PFSK-1 (cell line): Measurements from ENCODE around the gene NME7.

Experiments
- FOXP2 ChIP-seq: optimal IDR thresholded peaks from 2 replicates; pipeline ENCODE3; 2011; ENCODE audit warnings: borderline replicate concordance, control low read depth, inconsistent platforms; ENCODE audit not compliant: insufficient read depth; ENCODE audit errors: extremely low read length, extremely low read depth
- POLR2AphosphoS5 ChIP-seq: IDR thresholded peaks from 2 replicates; pipeline ENCODE4 v1.6.1; 2012; ENCODE audit warnings: low read depth, mild to moderate bottlenecking, control low read depth, low read length, moderate library complexity
- SIN3A ChIP-seq: IDR thresholded peaks from 2 replicates; pipeline ENCODE4 v1.6.1; 2012; ENCODE audit warnings: mild to moderate bottlenecking, low read length, moderate library complexity, borderline replicate concordance; ENCODE audit not compliant: insufficient read depth
- TAF1 ChIP-seq: IDR thresholded peaks from 2 replicates; pipeline ENCODE4 v1.6.1; 2012; ENCODE audit warnings: low read length, control low read depth, borderline replicate concordance; ENCODE audit not compliant: insufficient read depth
- TF ChIP-seq, protein P1 (sequence below), 2 experiments: IDR thresholded peaks; 2 replicates each; pipeline versions ENCODE4 v1.6.1 to v1.8.0; 2011 to 2012; ENCODE audit warnings: low read depth in 2 of 2, low read length in 2 of 2, control low read depth in 1 of 2, inconsistent platforms in 1 of 2, mild to moderate bottlenecking in 1 of 2, moderate library complexity in 1 of 2; ENCODE audit not compliant: insufficient read depth in 1 of 2

Gene NME7

DNA sequence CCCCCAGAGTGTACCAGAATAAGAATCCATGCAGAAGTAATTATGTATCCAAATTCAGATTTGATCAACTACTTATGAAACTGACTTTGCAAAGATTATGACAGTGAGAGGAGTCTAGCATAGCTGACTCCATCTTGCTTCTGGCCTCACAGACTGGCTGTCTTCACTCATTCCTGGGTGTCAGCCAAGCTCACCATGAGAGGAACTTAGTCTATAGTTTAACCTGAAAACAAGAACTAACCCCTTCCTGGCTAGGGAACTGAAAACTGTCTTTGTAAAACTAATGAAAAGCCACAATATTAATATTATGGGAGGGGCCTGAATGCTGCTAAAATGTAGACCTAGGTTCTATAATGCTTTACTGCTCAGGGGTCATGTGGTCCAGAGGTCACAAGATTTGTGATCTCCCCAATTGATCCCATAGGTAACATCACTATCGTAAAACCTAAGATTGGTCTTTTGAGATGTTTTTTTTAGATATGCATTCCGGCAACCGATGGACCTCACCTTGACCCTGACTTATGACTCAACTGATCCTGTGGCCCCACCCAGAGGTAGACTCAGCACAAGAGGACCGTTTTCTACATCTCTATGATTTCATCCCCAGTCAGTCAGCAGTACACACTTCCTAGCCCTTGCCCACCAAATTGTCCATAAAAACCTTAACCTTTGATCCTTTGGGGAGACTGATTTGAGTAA lies 206.0 kb downstream of the NME7 start:
- TF ChIP-seq POLR2AphosphoS5 (no peak), FOXP2 (no peak)

DNA sequence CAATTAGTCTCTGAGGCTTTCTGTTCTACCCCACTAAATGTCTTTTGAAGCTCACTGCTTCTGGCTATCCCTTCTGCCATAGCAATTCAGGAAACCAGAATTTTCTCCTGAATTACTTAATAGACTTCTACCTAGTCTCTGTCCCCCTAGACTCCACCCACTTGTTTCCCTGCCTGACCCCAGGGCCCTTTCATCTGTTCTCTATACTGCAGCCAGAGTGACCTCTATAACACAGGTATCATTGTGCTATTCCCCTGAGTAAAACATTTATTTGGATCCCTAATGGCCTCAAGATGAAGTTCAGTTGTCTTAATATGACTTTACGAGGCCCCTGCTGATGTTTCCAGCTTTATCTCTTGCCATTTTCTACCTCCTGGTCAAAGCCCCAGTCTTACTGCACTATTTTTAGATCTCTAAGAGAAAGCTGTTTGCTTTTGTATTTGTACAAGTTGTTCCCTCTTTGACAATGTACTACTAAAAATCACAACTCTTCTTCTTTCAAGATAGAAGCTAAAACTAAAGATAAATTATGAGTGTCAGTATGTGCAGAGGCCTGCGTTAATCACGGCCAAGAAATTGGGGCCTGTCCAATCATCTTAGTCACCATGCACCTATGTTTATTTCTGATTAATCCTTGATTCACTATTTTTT lies 206.6 kb downstream of the NME7 start:
- TF ChIP-seq, protein P1, sequence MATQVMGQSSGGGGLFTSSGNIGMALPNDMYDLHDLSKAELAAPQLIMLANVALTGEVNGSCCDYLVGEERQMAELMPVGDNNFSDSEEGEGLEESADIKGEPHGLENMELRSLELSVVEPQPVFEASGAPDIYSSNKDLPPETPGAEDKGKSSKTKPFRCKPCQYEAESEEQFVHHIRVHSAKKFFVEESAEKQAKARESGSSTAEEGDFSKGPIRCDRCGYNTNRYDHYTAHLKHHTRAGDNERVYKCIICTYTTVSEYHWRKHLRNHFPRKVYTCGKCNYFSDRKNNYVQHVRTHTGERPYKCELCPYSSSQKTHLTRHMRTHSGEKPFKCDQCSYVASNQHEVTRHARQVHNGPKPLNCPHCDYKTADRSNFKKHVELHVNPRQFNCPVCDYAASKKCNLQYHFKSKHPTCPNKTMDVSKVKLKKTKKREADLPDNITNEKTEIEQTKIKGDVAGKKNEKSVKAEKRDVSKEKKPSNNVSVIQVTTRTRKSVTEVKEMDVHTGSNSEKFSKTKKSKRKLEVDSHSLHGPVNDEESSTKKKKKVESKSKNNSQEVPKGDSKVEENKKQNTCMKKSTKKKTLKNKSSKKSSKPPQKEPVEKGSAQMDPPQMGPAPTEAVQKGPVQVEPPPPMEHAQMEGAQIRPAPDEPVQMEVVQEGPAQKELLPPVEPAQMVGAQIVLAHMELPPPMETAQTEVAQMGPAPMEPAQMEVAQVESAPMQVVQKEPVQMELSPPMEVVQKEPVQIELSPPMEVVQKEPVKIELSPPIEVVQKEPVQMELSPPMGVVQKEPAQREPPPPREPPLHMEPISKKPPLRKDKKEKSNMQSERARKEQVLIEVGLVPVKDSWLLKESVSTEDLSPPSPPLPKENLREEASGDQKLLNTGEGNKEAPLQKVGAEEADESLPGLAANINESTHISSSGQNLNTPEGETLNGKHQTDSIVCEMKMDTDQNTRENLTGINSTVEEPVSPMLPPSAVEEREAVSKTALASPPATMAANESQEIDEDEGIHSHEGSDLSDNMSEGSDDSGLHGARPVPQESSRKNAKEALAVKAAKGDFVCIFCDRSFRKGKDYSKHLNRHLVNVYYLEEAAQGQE (IDR thresholded peaks at IDR 0.05; ENCODE audit: insufficient read depth in 1 of 2, low read depth in 2 of 2, low read length in 2 of 2): no peak
- TF ChIP-seq SIN3A (no peak), FOXP2 (no peak), POLR2AphosphoS5 (no peak), TAF1 (no peak)

DNA sequence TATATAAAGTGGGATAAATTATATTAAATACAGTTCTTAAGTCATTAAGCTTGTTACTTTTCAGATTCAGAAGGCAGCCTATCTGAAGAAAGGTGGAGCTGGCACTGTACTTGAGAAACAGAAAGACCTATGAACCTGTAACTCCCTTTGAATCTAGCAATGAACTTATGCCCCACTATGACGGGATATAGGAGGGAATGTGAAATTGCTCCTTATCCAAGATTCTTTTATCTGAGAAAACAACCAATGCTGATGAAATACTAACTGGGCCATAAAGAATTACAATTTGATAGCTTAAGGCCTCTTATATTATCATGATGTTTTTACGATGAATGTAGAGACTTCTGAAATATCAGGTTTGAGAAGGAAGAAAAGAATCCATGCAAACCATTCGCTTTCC lies 211.0 kb downstream of the NME7 start:
- TF ChIP-seq TAF1 (no peak), SIN3A (no peak), POLR2AphosphoS5 (no peak), FOXP2 (no peak)
- TF ChIP-seq, protein P1 (IDR thresholded peaks at IDR 0.05; ENCODE audit: insufficient read depth in 1 of 2, low read depth in 2 of 2, low read length in 2 of 2): no peak

DNA sequence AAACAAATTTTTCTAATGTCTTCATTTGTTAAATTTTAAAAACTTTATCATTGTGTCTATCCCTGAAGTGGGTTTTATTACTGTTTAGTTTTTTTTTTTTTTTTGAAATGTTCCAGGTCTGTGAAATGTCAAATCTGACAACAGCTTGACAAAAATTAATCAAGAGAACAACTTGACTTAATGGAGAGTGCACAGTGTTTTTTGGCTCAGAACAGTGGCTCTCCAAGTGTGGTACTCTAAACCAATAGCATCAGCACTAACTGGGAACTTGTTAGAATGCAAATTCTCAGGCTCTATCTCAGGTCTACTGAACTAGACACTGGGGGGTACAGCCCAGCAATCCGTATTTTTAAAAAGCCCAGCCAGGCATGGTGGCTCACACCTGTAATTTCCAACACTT lies 211.9 kb downstream of the NME7 start:
- TF ChIP-seq POLR2AphosphoS5: no peak
- TF ChIP-seq, protein P1 (IDR thresholded peaks at IDR 0.05; ENCODE audit: insufficient read depth in 1 of 2, low read depth in 2 of 2, low read length in 2 of 2): no peak
- no peak for TF ChIP-seq TAF1
- TF ChIP-seq FOXP2: no peak
- no peak for TF ChIP-seq SIN3A

DNA sequence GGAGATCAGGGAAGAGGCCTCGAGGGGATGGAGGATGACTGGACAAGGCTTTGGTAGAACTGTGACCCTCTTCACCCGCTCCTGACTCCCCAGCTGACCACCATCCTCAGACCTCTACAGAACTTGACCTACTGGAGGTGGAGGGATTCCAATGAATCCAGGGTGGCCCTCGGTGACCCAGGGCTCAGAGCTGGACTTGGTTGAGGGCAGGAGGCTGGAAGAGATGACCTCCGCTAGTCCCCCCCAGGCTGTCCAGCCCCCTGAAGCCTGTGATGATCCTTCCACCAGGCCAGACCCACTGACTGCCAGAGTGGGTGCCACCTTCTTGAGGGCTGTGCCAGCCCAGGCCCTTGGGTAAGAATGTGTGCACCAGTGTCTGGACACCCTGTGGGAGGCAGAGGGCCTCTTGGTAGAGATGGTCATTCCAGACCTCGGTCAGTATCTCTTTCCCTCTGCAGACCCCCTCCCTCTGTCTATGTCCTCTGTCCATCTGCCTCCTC lies 216.2 kb downstream of the NME7 start:
- TF ChIP-seq SIN3A (no peak), FOXP2 (no peak), POLR2AphosphoS5 (no peak), TAF1 (no peak)
- TF ChIP-seq, protein P1 (IDR thresholded peaks at IDR 0.05; ENCODE audit: insufficient read depth in 1 of 2, low read depth in 2 of 2, low read length in 2 of 2): no peak
